ENCODE results near the gene DTNB.
"Not testable (repeated sequence)": the region's sequence is repeated elsewhere in the genome, so short reads cannot be mapped to it uniquely, and the experiment has no call there.

DTNB gene

DNA sequence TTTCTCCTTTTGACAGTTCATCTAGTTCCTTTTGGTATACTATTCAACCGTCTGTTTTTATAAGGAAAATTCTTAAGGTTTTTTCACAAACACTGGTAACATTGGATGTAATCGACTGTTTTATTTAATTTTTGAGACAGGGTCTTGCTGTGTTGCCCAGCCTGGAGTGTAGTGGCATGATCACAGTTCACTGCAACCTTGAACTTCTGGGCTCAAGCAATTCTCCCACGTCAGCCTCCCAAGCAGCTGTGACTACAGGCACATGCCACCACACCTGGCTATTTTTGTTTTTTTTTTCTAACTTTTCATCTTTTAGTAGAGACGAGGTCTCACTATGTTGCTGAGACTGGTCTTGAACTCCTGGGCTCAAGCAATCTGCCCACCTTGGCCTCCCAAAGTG is 227.3 kb downstream of the DTNB start:
- no peak for DNase-seq

GRCh38 chr2:25445464-25445863 is 227.9 kb downstream of the DTNB start:
- no peak for DNase-seq

DNA sequence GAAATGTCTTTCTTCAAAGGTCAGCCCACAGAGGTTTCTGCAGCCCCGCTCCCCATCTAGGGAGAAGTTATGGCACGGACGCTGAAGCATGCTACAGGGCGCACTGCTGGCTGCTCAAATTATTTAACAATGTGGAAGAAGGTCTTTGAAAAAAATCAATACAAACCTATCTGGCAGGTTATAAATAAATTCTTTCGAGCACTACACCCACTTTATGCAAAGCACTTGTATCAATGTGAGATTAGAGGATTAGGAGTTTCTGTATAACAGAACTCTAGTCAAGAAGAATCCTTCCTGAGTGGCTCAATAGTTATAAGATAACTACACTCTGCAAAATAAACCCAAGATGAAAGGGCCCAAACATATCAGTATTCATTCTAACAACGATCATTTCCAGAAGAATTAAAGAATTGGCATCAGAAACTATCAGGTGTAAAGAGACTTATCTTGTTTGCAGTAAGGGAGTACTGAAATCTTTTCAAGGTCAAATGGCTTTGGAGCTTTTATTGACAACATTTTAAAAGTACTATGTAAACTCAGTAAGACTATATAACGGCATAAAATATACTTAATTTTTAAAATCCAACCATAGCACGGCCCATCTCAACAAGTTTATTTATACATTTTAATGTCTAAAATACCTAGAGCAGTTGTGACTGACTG is 228.6 kb downstream of the DTNB start:
- DNase-seq = no peak

DNA sequence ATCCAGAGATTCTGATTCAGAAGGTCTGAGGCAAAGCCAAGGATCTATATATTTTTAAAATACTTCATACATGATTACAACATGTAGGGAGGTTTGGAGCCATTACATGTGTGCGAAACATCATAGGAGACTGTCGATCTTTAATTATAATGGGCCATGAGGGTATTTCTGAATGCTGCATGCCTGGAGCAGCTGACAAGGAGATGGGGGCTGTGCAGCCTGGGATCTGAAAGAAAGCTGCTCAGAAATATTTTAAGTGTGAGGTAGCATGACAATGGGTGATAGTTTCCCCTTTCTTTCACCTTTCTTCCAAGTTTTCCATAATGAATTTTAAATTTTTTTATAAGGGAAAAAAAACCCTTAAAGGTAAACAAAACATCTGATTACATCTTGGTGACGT is 229.6 kb downstream of the DTNB start:
- DNase-seq = no peak

GRCh38 chr2:25441353-25441752 is 232.0 kb downstream of the DTNB start:
- no peak for DNase-seq

- no peak for DNase-seq
Observed at GRCh38 chr2:25438793-25439192, 234.6 kb downstream of the DTNB start.

DNA sequence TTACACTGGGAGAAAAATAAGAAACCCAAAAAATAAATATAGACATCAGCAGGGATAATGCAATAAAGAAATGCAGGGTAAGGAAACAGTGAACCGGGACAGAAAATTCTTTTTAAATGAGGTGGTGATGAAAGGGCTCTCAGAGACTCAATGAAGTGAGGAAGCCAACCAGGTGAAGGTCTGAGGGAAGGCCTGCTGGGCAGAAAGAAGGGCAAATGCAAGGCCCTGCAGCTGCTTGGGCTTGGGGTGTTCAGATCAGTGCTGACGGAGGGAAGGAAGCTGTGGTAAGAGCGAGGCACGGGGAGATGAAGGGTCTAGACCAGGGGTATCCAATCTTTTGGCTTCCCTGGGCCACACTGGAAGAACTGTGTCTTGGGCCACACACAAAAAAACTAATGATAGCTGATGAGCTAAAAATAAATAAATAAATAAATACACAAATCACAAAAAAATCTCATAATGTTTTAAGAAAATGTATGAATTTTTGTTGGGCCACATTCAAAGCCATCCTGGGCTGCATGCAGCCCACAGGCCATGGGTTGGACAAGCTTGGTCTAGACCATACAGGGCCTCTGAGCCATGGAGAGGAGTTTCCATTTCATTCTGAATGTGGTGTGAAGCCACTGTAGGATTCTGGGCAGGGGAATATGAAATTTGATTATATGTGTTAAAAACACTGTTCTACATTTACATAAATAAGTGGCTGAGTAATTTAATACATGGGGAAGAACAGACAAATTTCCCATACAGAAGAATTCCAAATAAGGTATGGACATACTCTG is 235.3 kb downstream of the DTNB start:
- no peak for DNase-seq

- no peak for DNase-seq
Observed at GRCh38 chr2:25435421-25435820, 238.0 kb downstream of the DTNB start.

DNA sequence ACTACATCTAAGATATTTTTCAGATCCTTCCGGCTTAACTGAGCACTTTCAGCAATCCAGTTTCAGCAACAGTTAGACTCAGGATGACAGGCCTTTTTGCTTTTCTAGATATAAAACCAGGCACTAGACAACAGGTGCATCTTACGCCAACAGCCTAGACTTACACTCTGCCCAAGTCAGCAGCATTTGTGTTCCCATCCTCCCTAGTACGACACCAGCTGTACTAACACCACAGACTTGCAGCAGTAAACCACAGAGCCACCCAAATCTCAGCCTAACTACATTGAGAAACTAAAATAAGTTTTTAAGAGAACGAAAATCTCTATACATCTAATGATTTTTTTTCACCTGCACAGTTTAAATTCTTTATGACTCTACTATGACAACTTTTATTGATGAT is 241.8 kb downstream of the DTNB start:
- no peak for DNase-seq

GRCh38 chr2:25430556-25430955 is 242.8 kb downstream of the DTNB start:
- no peak for DNase-seq

- DNase-seq = no peak
Observed at GRCh38 chr2:25426326-25426725, 247.1 kb downstream of the DTNB start.

GRCh38 chr2:25424426-25425028 is 248.8 kb downstream of the DTNB start:
- DNase-seq = no peak

DNA sequence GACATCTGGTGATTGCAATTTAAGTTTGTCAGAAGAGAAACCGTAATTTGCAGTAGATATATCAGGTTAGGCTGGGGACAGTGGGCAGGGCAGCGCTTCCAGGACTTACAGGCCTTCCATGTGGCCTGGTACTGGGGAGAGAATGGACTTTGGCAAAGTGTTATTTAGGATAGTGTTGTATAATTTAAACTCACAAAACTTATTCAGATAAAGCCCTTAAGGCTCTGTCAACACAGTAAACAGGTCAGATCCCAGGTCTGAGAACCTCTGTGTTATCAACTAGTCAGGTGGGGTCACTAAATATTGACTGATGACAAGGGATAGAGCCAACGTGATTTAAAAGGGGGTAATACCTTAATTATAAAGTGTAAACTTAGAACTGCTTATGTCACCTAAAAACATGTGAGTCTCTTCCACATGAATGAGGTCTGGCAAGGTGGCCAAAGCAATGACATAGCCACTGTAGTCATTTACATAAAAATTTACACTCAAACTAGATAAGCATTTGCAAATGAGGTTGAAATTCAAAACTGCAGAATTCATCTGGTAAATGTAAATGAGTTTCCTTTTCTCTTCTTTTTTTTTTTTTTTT is 251.5 kb downstream of the DTNB start:
- DNase-seq = no peak

- no peak for DNase-seq
Observed at GRCh38 chr2:25421289-25421688, 252.1 kb downstream of the DTNB start.

DNA sequence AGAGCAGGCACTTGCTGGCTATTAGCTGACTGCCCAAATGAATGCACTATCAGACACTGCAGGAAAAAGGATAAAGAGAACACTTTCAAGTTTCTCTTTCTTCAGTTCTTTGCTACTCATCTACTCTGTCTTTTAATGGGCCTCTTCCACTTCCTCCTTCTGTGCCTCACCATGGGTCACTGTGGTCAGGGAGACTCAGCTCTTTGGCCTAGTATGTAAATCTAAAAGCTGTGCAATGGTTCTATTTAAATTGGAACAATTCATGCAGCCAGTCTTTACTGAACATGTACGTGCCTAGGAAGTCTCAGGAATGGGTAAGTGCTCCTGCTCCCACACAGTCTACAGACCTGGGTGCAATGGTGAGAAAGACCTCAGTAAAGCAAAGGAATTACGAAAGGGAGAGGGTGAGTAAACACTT is 252.5 kb downstream of the DTNB start:
- no peak for DNase-seq

DNA sequence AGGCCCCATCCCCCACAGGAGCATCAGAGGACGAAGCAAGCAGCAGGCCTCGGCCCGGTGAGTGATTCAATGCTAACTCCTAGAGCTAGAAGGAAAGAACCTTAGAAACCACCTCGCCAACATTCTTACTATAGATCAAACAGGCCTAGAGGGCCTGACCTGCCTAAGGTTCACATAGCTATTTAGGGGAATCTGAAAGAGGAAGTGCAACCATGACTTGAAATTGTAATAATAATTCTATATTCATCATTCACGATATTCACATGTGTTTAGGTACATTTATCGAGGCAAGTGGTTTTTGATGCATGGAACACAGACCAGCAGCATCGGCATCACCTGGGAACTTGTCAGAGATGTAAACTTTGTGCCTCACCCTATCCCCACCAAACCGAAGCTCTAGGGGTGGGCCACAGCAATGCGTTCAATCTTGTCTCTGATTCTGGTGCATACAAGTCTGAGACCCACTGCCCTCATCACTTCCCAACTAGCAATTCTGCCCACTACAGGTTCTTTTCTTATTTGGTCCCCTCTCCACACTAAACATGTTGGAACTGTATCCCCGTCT is 253.6 kb downstream of the DTNB start:
- no peak for DNase-seq

DNA sequence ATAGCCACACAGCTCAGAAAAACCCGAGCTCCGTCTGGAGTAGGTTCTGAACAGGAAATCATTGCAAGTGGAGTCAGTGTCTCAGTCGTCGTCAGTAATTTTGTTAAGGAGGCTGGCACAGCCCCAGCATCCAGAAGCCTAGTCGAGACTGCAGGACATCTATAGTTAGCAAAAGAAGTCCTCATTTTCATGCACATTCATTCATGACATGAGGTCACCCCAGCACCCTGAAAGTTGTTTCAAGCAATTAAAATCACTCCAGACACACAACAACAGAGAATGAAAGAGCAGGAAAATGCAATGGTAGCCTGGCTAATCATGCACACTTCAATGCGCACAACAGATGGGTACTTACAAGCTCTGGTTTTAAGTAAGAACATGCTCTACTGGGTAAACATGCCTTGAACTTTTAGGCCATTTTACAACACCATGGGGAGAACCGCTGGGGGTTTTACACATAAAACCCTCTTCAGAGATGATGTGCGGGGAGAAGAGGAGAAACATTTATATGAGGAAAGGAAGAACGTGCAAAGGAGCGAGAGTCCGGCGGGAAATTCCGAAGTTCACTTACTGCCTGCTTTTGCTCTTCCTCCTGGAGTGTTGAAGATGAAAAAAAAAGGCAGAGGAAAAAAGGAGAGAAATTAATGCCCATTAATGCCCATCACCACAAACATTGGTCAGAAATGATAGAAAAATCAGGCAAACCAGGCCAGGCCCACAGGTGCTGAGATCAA is 254.3 kb downstream of the DTNB start:
- DNase-seq = no peak

DNA sequence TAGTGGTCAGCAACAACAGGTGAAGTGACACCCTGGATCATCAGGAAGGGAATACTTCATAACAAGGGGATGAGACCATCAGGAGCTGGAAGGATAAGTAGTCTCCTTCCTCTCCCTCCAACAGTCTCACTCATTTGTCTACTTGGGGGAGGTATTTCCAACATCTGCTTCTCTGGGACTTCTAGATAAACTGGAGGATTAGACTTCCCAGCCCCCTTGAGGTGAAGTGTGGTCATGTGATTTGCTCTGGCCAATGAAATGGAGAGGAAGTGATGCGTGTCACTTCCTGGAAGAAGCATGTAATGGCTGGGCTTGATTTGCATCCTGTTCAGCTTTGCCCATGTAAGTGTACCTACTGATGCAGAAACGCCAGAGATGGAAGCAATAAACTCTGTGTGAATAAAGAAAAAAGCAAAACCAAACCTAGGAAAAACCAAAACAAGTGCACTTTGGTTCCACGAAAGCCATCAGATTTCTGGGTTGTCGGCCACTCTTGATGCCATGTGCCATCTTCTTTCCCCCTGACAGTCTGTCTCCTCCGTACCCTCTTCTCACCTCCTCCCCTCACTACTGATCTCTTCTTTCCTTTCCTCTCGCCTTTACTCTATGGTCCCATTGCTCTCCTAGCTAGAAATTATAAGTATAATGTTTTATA is 255.5 kb downstream of the DTNB start:
- DNase-seq = no peak

GRCh38 chr2:25416674-25417073 is 256.7 kb downstream of the DTNB start:
- no peak for DNase-seq

DNA sequence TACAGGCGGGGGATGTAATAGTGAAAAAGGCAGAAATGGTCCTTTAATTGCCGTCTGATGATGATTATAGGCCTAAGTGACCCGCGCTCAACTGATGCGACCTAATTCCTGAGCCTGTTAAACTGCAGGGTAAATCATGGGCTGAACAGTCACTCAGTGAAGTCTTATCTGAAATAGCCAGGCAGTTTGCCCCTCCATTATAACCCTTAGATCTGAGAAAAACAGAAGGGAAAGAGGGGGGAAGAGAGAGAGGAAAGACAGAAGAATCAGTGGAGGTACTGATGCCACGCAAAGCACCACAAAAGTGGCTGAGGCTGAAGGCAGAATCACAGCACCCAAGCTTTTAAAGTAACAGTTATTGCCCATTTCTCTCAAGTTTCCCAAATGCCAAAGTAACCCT is 258.6 kb downstream of the DTNB start:
- no peak for DNase-seq

DNA sequence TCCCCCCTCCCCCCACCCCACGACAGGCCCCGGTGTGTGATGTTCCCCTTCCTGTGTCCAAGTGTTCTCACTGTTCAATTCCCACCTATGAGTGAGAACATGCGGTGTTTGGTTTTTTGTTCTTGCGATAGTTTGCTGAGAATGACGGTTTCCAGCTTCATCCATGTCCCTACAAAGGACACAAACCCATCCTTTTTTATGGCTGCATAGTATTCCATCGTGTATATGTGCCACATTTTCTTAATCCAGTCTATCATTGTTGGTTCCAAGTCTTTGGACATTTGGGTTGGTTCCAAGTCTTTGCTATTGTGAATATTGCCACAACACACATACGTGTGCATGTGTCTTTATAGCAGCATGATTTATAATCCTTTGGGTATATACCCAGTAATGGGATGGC is 260.0 kb downstream of the DTNB start:
- DNase-seq = not testable (repeated sequence)

- DNase-seq = no peak
Observed at GRCh38 chr2:25411753-25412152, 261.6 kb downstream of the DTNB start.

All from effector CD8-positive, alpha-beta T cell (primary cell).